HL-60 (cell line): ENCODE measurements around the gene AP1M2.
A peak's percentile ranks its signal among the peaks of the same experiment; 100 is the strongest.

ENCODE experiments used
- CTCF ChIP-seq: IDR thresholded peaks from one replicate; pipeline ENCODE4 v1.5.1; 2011; ENCODE audit warnings: low read length, control low read depth, inconsistent platforms; ENCODE audit not compliant: insufficient read depth
- GABPA ChIP-seq: IDR thresholded peaks from 2 replicates; pipeline ENCODE4 v1.6.1; 2012; ENCODE audit warnings: low read depth
- POLR2AphosphoS5 ChIP-seq: IDR thresholded peaks from 2 replicates; pipeline ENCODE4 v1.6.1; 2012; ENCODE audit warnings: low read depth
- SPI1 ChIP-seq: IDR thresholded peaks from 2 replicates; pipeline ENCODE4 v1.6.1; 2012; ENCODE audit warnings: low read depth, mild to moderate bottlenecking, borderline replicate concordance
- TF ChIP-seq, protein P1 (sequence below): IDR thresholded peaks from 2 replicates; pipeline ENCODE4 v1.6.1; 2012; ENCODE audit warnings: low read depth; ENCODE audit not compliant: insufficient replicate concordance

DNA sequence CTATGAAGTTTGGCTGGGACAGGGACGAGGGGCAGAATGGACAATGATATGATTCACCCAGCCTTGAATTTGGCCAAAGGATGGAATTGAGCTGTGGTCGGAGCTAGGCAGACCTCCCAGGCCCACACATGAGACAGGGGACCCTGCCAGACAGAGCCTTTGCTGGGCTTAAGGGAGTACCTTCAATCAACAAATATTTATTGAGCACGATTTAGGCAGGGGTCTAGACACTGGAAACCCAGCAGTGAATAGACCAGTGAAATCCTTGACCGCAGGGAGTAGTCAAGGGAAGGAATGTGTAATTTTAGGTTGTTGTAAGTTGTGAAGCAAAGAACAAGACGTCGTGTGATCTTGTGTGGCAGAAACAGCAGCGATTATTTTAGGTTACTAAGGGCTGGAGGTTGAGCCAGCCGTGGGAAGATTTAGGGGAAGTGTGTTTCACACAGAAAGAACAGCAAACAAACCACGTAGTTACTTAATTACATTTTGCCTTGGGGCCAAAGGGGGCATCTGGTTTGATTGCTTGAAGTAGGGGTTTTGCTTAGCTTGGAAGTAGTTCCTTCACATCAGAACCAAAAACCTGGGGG lies 16.9 kb upstream of the AP1M2 start:
- TF ChIP-seq CTCF (no peak), SPI1 (peak; percentile 92), POLR2AphosphoS5 (no peak), GABPA (no peak)
- TF ChIP-seq, protein P1, sequence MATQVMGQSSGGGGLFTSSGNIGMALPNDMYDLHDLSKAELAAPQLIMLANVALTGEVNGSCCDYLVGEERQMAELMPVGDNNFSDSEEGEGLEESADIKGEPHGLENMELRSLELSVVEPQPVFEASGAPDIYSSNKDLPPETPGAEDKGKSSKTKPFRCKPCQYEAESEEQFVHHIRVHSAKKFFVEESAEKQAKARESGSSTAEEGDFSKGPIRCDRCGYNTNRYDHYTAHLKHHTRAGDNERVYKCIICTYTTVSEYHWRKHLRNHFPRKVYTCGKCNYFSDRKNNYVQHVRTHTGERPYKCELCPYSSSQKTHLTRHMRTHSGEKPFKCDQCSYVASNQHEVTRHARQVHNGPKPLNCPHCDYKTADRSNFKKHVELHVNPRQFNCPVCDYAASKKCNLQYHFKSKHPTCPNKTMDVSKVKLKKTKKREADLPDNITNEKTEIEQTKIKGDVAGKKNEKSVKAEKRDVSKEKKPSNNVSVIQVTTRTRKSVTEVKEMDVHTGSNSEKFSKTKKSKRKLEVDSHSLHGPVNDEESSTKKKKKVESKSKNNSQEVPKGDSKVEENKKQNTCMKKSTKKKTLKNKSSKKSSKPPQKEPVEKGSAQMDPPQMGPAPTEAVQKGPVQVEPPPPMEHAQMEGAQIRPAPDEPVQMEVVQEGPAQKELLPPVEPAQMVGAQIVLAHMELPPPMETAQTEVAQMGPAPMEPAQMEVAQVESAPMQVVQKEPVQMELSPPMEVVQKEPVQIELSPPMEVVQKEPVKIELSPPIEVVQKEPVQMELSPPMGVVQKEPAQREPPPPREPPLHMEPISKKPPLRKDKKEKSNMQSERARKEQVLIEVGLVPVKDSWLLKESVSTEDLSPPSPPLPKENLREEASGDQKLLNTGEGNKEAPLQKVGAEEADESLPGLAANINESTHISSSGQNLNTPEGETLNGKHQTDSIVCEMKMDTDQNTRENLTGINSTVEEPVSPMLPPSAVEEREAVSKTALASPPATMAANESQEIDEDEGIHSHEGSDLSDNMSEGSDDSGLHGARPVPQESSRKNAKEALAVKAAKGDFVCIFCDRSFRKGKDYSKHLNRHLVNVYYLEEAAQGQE, result no peak
